Measurements from ENCODE around the gene C10orf95.

DNA sequence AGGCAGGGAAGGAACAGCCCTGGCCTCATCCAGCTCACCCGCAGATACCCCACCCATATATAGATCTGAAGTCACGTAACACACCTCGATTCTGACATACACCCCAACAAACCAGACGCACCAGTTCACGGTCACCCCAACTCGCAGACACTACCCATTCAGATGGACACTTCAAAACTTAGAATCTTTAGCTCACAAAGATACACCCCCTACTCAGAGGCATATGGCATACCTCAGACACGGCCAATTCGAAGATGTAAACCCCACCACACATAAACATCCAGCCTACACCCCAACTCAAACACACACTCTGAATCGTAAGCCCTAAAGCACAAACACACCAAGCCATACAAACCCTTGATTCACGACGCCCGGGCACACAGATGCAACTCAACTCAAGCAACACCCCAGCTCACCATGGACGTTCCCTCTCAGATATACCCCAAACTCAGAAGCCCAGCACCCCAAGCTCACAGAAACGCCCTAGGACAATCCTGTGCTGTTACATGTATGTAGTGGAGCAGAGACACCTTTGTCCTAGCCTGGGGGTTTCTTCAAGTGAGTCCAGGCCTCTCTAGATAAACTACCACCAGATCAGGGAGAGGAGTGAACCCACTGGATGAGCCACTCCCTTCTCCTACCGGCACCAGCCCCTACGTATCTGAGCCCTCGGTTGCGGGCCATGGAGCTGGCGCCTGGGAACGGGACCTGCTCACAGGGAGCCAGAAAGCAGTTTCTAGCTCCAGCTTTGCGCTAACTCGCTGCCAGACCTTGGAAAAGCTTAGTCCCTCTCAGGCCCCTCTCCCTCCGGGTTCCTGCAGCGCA, 41.5 kb downstream of the C10orf95 start:
- TF ChIP-seq, protein P1, sequence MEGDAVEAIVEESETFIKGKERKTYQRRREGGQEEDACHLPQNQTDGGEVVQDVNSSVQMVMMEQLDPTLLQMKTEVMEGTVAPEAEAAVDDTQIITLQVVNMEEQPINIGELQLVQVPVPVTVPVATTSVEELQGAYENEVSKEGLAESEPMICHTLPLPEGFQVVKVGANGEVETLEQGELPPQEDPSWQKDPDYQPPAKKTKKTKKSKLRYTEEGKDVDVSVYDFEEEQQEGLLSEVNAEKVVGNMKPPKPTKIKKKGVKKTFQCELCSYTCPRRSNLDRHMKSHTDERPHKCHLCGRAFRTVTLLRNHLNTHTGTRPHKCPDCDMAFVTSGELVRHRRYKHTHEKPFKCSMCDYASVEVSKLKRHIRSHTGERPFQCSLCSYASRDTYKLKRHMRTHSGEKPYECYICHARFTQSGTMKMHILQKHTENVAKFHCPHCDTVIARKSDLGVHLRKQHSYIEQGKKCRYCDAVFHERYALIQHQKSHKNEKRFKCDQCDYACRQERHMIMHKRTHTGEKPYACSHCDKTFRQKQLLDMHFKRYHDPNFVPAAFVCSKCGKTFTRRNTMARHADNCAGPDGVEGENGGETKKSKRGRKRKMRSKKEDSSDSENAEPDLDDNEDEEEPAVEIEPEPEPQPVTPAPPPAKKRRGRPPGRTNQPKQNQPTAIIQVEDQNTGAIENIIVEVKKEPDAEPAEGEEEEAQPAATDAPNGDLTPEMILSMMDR (IDR thresholded peaks at IDR 0.05; ENCODE audit: low read depth, low read length, poor library complexity, severe bottlenecking), result no peak
- no peak for TF ChIP-seq EZH2phosphoT487 (IDR thresholded peaks at IDR 0.05; ENCODE audit: borderline replicate concordance, low read length)

Measured in DOHH2 (cell line).